Measurements from ENCODE around the gene ZNF570.
A peak's percentile ranks its signal among the peaks of the same experiment; 100 is the strongest.

The ZNF570 gene

GRCh38 chr19:37468961-37469777 is at the start of gene ZNF570:
TSS of gene ZNF570 (plus strand) at chr19:37469356. CDS start at chr19:37470355, 999 bp downstream.
- peak; percentile 84 to 86 for DNase-seq

- no peak for DNase-seq
Measured at GRCh38 chr19:37452500-37453245, 16.5 kb upstream of the ZNF570 start.

- no peak for DNase-seq
Measured at GRCh38 chr19:37466277-37466797, 2.8 kb upstream of the ZNF570 start.

GRCh38 chr19:37466798-37467607 is 2.2 kb upstream of the ZNF570 start, which contains the start of gene ZNF569:
TSS of gene ZNF569 (minus strand) at chr19:37467444. CDS start at chr19:37444921, 22,523 bp downstream.
- peak; percentile 85 to 86 for DNase-seq

- no peak for DNase-seq
Measured at GRCh38 chr19:37467608-37468090, 1.5 kb upstream of the ZNF570 start.

GRCh38 chr19:37470216-37470615 is 1.1 kb downstream of the ZNF570 start:
- no peak for DNase-seq

- no peak for DNase-seq
Measured at GRCh38 chr19:37472165-37472564, 3.0 kb downstream of the ZNF570 start.

GRCh38 chr19:37484406-37485168 is 15.4 kb downstream of the ZNF570 start:
- no peak for DNase-seq

GRCh38 chr19:37492213-37492612 is 23.1 kb downstream of the ZNF570 start:
- no peak for DNase-seq

GRCh38 chr19:37505958-37506386 is 36.8 kb downstream of the ZNF570 start:
- no peak for DNase-seq

- peak; percentile 74 to 76 for DNase-seq
Measured at GRCh38 chr19:37506387-37507166, 37.4 kb downstream of the ZNF570 start, which contains the start of gene ZNF793. TSS of gene ZNF793 (plus strand) at chr19:37506939. CDS start at chr19:37523440, 16,501 bp downstream.

- DNase-seq: no peak
Measured at GRCh38 chr19:37507167-37507464, 38.0 kb downstream of the ZNF570 start.

- DNase-seq: no peak
Measured at GRCh38 chr19:37511186-37511585, 42.0 kb downstream of the ZNF570 start.

GRCh38 chr19:37511821-37512220 is 42.7 kb downstream of the ZNF570 start:
- DNase-seq: no peak

GRCh38 chr19:37513397-37513796 is 44.2 kb downstream of the ZNF570 start:
- DNase-seq: no peak

GRCh38 chr19:37519890-37520289 is 50.7 kb downstream of the ZNF570 start:
- DNase-seq: no peak

- DNase-seq: no peak
Measured at GRCh38 chr19:37537391-37537947, 68.3 kb downstream of the ZNF570 start.

All from activated CD4-positive, alpha-beta T cell treated with anti-CD3 and anti-CD28 coated beads, Interleukin-2, amount 50 U/mL, for 4 hours (primary cell).